Natural killer cell (primary cell): ENCODE data around the gene IFNAR2. TPM values are rescaled to one million over a fixed set of nuclear protein-coding genes. Genes with fewer than 3 reads are reported as not detected.

ENCODE experiments used
- ATAC-seq, 3 donors: fragments of 150-1000 bp in 2 of 3; fragments of 200-7000 bp in 1 of 3; cut with Tn5 transposase; 1 replicate in 1 of 3; 2 replicates in 2 of 3; pipeline ENCODE4 v1.10.0; 2021; ENCODE audit warnings: mild to moderate bottlenecking in 2 of 3, moderate library complexity in 2 of 3
- DNase-seq, 2 donors: peaks; one replicate each; pipeline versions ENCODE4 v3.0.0 to v3.0.0-alpha.2; 2013 to 2021; ENCODE audit warnings: mixed read lengths in 1 of 2
- H3K27ac ChIP-seq: one replicate; pipeline ENCODE4 v1.5.1; 2013; ENCODE audit warnings: mild to moderate bottlenecking, low read length
- H3K27me3 ChIP-seq: one replicate; pipeline ENCODE4 v1.6.1; 2013; ENCODE audit warnings: low read length; ENCODE audit not compliant: control insufficient read depth, insufficient read depth
- H3K36me3 ChIP-seq: one replicate; pipeline ENCODE4 v1.6.1; 2013; ENCODE audit warnings: low read length; ENCODE audit not compliant: control insufficient read depth, insufficient read depth
- H3K4me1 ChIP-seq: one replicate; pipeline ENCODE4 v1.6.1; 2013; ENCODE audit warnings: low read length; ENCODE audit not compliant: control insufficient read depth, insufficient read depth
- H3K4me3 ChIP-seq: one replicate; pipeline ENCODE4 v1.5.1; 2013; ENCODE audit warnings: low read length
- H3K9me3 ChIP-seq: one replicate; pipeline ENCODE4 v1.6.1; 2013; ENCODE audit warnings: low read length; ENCODE audit not compliant: control insufficient read depth, insufficient read depth
- H3K27ac Mint-ChIP-seq, 2 donors: one replicate each; pipeline ENCODE4 v1.8.0; 2022; ENCODE audit warnings: mild to moderate bottlenecking in 2 of 2, mixed read lengths in 2 of 2, moderate library complexity in 1 of 2
- H3K27me3 Mint-ChIP-seq, 2 donors: one replicate each; pipeline ENCODE4 v1.8.0; 2022; ENCODE audit warnings: low read depth in 2 of 2, mixed read lengths in 2 of 2
- H3K36me3 Mint-ChIP-seq: one replicate; pipeline ENCODE4 v1.8.0; 2022; ENCODE audit warnings: mixed read lengths
- H3K4me1 Mint-ChIP-seq, 2 donors: one replicate each; pipeline ENCODE4 v1.8.0; 2022; ENCODE audit warnings: mixed read lengths in 2 of 2
- H3K4me3 Mint-ChIP-seq: one replicate; pipeline ENCODE4 v1.8.0; 2022; ENCODE audit warnings: mild to moderate bottlenecking, moderate library complexity, mixed read lengths
- H3K9me3 Mint-ChIP-seq, 2 donors: one replicate each; pipeline ENCODE4 v1.8.0; 2022; ENCODE audit warnings: mixed read lengths in 2 of 2
- WGBS: methylation state at CpG from one replicate; pipeline ENCODE4 v1.1.7; 2013; ENCODE audit warnings: missing lambda C conversion rate; ENCODE audit not compliant: insufficient coverage; 5-methylcytosine and 5-hydroxymethylcytosine counted together
- intact Hi-C: fragments of 100-400 bp; cut with micrococcal nuclease; formaldehyde crosslinking; loops from one replicate; pipeline ENCODE4 v1.14.2; 2022
- total RNA-seq, 4 donors: library from RNA; stranded (reverse); fragments of 120-200 nt in 1 of 4; gene quantifications; one replicate each; pipeline versions ENCODE4 v1.2.3 to v1.2.4, GENCODE V29; 2013 to 2022
- TF ChIP-seq, protein P1 (sequence below): fragments of 200-600 bp; IDR thresholded peaks from one replicate; pipeline ENCODE4 v1.8.0; 2022; ENCODE audit warnings: antibody characterized with exemption

IFNAR2 gene
- total RNA-seq, 3 donors from 2014 or later (not counting 1 experiment from before 2014, with no cell fraction given): 65.4 to 105 (median 70.9) TPM

DNA sequence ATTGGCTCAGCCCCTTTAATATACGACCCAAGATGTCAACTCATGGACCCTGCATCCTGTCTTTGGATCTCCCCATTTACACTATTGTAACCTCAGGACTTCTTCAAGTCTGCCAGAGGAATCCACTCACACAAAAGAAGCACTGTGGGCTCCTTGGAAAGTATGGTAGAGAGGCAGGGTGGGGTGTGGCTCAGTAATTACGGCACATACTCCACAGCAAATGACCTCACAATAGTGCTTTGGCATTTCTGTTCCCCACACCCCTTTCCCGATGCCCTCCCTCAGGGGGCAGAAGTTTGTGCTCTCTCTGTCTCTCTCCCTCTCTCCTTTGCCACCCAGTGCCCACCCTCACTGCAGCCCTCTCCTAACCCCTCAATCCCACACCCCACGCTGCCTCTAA lies 27.8 kb upstream of the IFNAR2 start:
- Mint-ChIP-seq H3K36me3 (no peaks in the 10 kb centered on the region), H3K27me3 (peaks cover 6 to 28% of the 10 kb centered on the region in 2 donors), H3K9me3 (no peaks in the 10 kb centered on the region), H3K4me1 (peaks cover 49 to 56% of the 10 kb centered on the region in 2 donors), H3K27ac (peak overlapping the region in 1 of 2 donors; percentile 88), H3K4me3 (no peak overlapping the region)
- H3K27me3 ChIP-seq: no peaks in the 10 kb centered on the region
- no peaks in the 10 kb centered on the region for H3K9me3 ChIP-seq
- H3K36me3 ChIP-seq: no peaks in the 10 kb centered on the region
- WGBS: 96% methylated on average over 4 of the region's 4 CpGs
- TF ChIP-seq, protein P1, sequence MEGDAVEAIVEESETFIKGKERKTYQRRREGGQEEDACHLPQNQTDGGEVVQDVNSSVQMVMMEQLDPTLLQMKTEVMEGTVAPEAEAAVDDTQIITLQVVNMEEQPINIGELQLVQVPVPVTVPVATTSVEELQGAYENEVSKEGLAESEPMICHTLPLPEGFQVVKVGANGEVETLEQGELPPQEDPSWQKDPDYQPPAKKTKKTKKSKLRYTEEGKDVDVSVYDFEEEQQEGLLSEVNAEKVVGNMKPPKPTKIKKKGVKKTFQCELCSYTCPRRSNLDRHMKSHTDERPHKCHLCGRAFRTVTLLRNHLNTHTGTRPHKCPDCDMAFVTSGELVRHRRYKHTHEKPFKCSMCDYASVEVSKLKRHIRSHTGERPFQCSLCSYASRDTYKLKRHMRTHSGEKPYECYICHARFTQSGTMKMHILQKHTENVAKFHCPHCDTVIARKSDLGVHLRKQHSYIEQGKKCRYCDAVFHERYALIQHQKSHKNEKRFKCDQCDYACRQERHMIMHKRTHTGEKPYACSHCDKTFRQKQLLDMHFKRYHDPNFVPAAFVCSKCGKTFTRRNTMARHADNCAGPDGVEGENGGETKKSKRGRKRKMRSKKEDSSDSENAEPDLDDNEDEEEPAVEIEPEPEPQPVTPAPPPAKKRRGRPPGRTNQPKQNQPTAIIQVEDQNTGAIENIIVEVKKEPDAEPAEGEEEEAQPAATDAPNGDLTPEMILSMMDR: no peak
- peaks cover 49% of the 10 kb centered on the region for H3K4me1 ChIP-seq
- ATAC-seq: no peak
- H3K27ac ChIP-seq: no peak overlapping the region
- DNase-seq: no peak
- intact Hi-C loops: loop anchor here (5.0 kb wide), 1 partner anchor 180 kb away; no protein-coding TSS in a partner anchor
- no peak overlapping the region for H3K4me3 ChIP-seq

DNA sequence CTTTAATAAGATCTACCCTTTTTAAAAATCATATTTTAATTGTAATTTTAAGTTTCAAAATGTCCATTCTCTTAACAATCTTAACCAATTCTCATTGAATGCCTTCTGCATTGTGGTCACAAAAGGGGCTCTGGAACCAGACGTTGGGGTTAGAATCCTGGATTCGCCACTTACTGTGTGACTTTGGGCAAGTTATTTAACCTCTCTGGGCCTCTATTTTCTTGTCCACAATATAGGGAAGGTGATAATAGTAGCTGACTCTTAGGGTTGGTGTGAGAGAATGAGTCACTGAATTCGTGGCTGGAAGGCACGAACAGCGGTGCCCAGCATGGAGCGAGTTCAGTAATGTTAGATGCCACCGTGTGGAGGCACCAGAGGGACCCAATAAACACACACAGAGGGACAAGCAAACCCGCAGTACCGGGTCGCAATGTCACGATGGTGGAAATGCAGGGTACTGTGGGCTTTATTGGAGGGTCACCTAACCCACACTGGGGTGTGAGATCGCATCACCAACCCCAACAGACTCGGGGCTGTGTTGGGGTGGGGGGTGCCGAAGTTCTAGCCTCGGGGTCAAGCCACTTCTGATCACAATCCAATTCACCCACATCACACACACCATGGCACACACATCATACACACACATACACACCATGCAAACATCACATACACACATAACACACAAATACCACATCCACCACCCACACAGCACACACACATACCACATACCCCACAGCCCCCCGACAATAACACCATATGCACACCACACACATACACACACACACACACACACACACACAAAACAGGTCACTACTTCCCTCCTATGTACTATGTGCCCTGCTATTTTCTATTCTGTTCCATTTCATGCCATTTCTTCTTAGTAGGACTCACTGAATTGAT lies 27.0 kb upstream of the IFNAR2 start:
- H3K4me3 Mint-ChIP-seq: peak overlapping the region; percentile 51
- Histone ChIP-seq H3K4me1 (peaks cover 55% of the 10 kb centered on the region), H3K36me3 (no peaks in the 10 kb centered on the region), H3K9me3 (no peaks in the 10 kb centered on the region), H3K27me3 (no peaks in the 10 kb centered on the region), H3K27ac (no peak overlapping the region), H3K4me3 (no peak overlapping the region)
- H3K27me3 Mint-ChIP-seq: peaks cover 5 to 20% of the 10 kb centered on the region in 2 donors
- H3K4me1 Mint-ChIP-seq: peaks cover 57 to 62% of the 10 kb centered on the region in 2 donors
- WGBS: 52% methylated on average over 14 of the region's 16 CpGs
- intact Hi-C loops: loop anchor here (5.0 kb wide), 1 partner anchor 180 kb away; no protein-coding TSS in a partner anchor
- TF ChIP-seq, protein P1: peak; percentile 30
- no peaks in the 10 kb centered on the region for H3K9me3 Mint-ChIP-seq
- DNase-seq (peak in 1 of 2 donors; percentile 31), ATAC-seq (peak; percentile 23 to 52 (median 46))
- H3K27ac Mint-ChIP-seq: peak overlapping the region; percentile 88 to 89
- no peaks in the 10 kb centered on the region for H3K36me3 Mint-ChIP-seq

DNA sequence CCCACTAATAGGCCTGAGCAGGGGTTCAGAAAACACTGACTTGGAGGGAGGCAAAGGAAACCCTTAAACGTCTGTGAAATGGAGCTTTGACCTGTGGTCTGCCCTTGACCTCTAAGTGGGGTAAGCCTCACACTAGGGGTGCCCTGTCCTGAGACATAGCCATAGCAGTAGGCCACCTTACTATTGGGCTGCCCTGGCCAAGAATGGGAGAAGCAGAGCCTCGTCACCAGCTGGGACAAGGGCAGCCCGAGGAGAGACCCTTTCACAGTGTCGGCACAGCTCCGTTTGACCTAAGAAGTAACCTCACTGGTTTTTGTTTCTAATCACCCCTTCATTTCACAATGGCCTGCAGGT lies 26.4 kb upstream of the IFNAR2 start:
- Mint-ChIP-seq H3K4me3 (peak overlapping the region; percentile 2), H3K9me3 (no peaks in the 10 kb centered on the region), H3K36me3 (no peaks in the 10 kb centered on the region), H3K27ac (peak overlapping the region; percentile 88 to 89), H3K27me3 (peaks cover 5 to 14% of the 10 kb centered on the region in 2 donors), H3K4me1 (peaks cover 63 to 68% of the 10 kb centered on the region in 2 donors)
- no peaks in the 10 kb centered on the region for H3K27me3 ChIP-seq
- intact Hi-C loops: loop anchor here (5.0 kb wide), 1 partner anchor 179 kb away; no protein-coding TSS in a partner anchor
- DNase-seq (no peak), ATAC-seq (no peak)
- no peak overlapping the region for H3K4me3 ChIP-seq
- no peaks in the 10 kb centered on the region for H3K9me3 ChIP-seq
- WGBS: 70% methylated on average over 5 of the region's 5 CpGs
- H3K27ac ChIP-seq: no peak overlapping the region
- peaks cover 57% of the 10 kb centered on the region for H3K4me1 ChIP-seq
- no peaks in the 10 kb centered on the region for H3K36me3 ChIP-seq
- TF ChIP-seq, protein P1: no peak
